Measurements from ENCODE around the gene DTNA. TPM values are rescaled to one million over a fixed set of nuclear protein-coding genes. Genes with fewer than 3 reads are reported as not detected.

The DTNA gene
- polyA plus RNA-seq, 1 donor (not counting 4 experiments of a cell fraction or from before 2014, with no cell fraction given): 0.81 TPM

DNA sequence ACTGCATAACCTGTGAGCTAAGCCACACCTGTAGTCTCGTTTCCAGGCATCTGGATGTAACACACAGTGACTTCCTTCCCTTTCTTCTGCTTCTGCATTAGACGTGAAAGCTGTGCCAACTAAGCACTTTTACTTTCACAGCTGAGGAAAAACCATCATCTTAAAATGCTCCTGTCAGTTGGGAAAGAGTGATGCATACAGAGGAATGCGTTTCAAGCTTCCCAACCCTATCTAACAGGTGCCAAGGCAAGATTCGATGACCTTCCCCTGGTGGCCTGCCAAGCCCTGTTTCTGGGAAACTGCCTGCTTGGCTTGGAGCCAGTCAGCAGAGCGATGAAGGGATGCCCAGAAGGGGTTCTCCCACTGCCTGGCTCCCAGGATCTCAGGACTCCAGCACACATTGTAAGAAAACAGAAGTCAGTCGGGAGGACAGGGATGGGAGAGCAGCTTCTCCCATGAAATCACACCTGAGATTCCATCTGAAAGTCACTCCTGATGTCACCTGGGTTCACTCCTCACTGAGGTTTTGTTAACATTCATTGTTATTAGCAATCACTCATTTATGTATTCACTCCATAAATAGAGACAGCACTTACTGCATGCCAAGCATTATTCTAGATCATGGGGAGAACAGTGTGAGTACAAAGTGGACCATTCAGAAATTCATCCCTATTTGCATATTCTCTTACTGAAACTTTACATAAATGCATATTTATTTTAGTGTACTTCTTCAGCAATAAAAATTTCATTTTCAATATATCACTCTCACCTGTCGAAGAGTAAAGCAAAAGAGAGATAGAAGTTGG lies 64.1 kb downstream of the DTNA start:
- FAIRE-seq: no peak

GRCh38 chr18:34775461-34775860 lies 65.4 kb downstream of the DTNA start:
- no peak overlapping the region for H3K4me2 ChIP-seq (ENCODE audit: control insufficient read depth, extremely low read depth, insufficient read depth, low read depth, low read length)
- no peaks in the 10 kb centered on the region for H4K20me1 ChIP-seq (ENCODE audit: control insufficient read depth, extremely low read depth, insufficient read depth, low read length)
- DNase-seq (ENCODE audit: low read depth, low spot score) (no peak), FAIRE-seq (no peak)
- H3K4me1 ChIP-seq (ENCODE audit: control insufficient read depth, extremely low read depth, insufficient read depth, low read length): peaks cover 6% of the 10 kb centered on the region
- H3K9me1 ChIP-seq (ENCODE audit: control insufficient read depth, extremely low read depth, insufficient read depth, low read length): no peaks in the 10 kb centered on the region
- H3K36me3 ChIP-seq (ENCODE audit: control insufficient read depth in 2 of 2, extremely low read depth in 1 of 2, insufficient read depth in 2 of 2, low read length in 2 of 2): no peaks in the 10 kb centered on the region
- dilution Hi-C loops (cut with MboI; ENCODE audit: extremely low pct_ligation_motif_present, low sequenced_read_pairs): no loop called here
- H2AFZ ChIP-seq (ENCODE audit: control insufficient read depth, low read length): no peak overlapping the region
- H3K9me3 ChIP-seq (ENCODE audit: control insufficient read depth, low read depth, low read length): no peaks in the 10 kb centered on the region
- H3K4me3 ChIP-seq (ENCODE audit: control insufficient read depth in 2 of 3, extremely low read depth in 1 of 3, insufficient read depth in 2 of 3, low read depth in 1 of 3, low read length in 3 of 3): no peak overlapping the region
- H3K9ac ChIP-seq (ENCODE audit: control insufficient read depth, extremely low read depth, insufficient read depth, low read length): no peak overlapping the region
- no peak for TF ChIP-seq EZH2 (IDR thresholded peaks at IDR 0.05; ENCODE audit: low read length)
- TF ChIP-seq, protein P1, sequence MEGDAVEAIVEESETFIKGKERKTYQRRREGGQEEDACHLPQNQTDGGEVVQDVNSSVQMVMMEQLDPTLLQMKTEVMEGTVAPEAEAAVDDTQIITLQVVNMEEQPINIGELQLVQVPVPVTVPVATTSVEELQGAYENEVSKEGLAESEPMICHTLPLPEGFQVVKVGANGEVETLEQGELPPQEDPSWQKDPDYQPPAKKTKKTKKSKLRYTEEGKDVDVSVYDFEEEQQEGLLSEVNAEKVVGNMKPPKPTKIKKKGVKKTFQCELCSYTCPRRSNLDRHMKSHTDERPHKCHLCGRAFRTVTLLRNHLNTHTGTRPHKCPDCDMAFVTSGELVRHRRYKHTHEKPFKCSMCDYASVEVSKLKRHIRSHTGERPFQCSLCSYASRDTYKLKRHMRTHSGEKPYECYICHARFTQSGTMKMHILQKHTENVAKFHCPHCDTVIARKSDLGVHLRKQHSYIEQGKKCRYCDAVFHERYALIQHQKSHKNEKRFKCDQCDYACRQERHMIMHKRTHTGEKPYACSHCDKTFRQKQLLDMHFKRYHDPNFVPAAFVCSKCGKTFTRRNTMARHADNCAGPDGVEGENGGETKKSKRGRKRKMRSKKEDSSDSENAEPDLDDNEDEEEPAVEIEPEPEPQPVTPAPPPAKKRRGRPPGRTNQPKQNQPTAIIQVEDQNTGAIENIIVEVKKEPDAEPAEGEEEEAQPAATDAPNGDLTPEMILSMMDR (optimal IDR thresholded peaks at IDR 0.05 in 1 of 3, IDR thresholded peaks at IDR 0.05 in 1 of 3, conservative IDR thresholded peaks at IDR 0.05 in 1 of 3; ENCODE audit: extremely low read depth in 1 of 3, insufficient read depth in 2 of 3, low read length in 3 of 3): no peak
- no peaks in the 10 kb centered on the region for H3K79me2 ChIP-seq (ENCODE audit: control insufficient read depth, insufficient read depth, low read length)
- no peak overlapping the region for H3K27ac ChIP-seq (ENCODE audit: control insufficient read depth, insufficient read depth, low read length)
- H3K27me3 ChIP-seq (ENCODE audit: control insufficient read depth, extremely low read depth, insufficient read depth, low read length): no peaks in the 10 kb centered on the region

More for the DNA sequence above, 64.1 kb downstream of the DTNA start:
- H3K36me3 ChIP-seq (ENCODE audit: control insufficient read depth in 2 of 2, extremely low read depth in 1 of 2, insufficient read depth in 2 of 2, low read length in 2 of 2): no peaks in the 10 kb centered on the region
- no peaks in the 10 kb centered on the region for H4K20me1 ChIP-seq (ENCODE audit: control insufficient read depth, extremely low read depth, insufficient read depth, low read length)
- H3K4me1 ChIP-seq (ENCODE audit: control insufficient read depth, extremely low read depth, insufficient read depth, low read length): peaks cover 6% of the 10 kb centered on the region
- no peak overlapping the region for H3K9ac ChIP-seq (ENCODE audit: control insufficient read depth, extremely low read depth, insufficient read depth, low read length)
- TF ChIP-seq, protein P1 (optimal IDR thresholded peaks at IDR 0.05 in 1 of 3, IDR thresholded peaks at IDR 0.05 in 1 of 3, conservative IDR thresholded peaks at IDR 0.05 in 1 of 3; ENCODE audit: extremely low read depth in 1 of 3, insufficient read depth in 2 of 3, low read length in 3 of 3): no peak
- no peak for TF ChIP-seq EZH2 (IDR thresholded peaks at IDR 0.05; ENCODE audit: low read length)
- H3K9me3 ChIP-seq (ENCODE audit: control insufficient read depth, low read depth, low read length): no peaks in the 10 kb centered on the region
- no peaks in the 10 kb centered on the region for H3K27me3 ChIP-seq (ENCODE audit: control insufficient read depth, extremely low read depth, insufficient read depth, low read length)
- no peak overlapping the region for H3K4me3 ChIP-seq (ENCODE audit: control insufficient read depth in 2 of 3, extremely low read depth in 1 of 3, insufficient read depth in 2 of 3, low read depth in 1 of 3, low read length in 3 of 3)
- dilution Hi-C loops (cut with MboI; ENCODE audit: extremely low pct_ligation_motif_present, low sequenced_read_pairs): no loop called here
- no peaks in the 10 kb centered on the region for H3K79me2 ChIP-seq (ENCODE audit: control insufficient read depth, insufficient read depth, low read length)
- no peak for DNase-seq (ENCODE audit: low read depth, low spot score)
- H2AFZ ChIP-seq (ENCODE audit: control insufficient read depth, low read length): no peak overlapping the region
- no peak overlapping the region for H3K27ac ChIP-seq (ENCODE audit: control insufficient read depth, insufficient read depth, low read length)
- H3K9me1 ChIP-seq (ENCODE audit: control insufficient read depth, extremely low read depth, insufficient read depth, low read length): no peaks in the 10 kb centered on the region
- H3K4me2 ChIP-seq (ENCODE audit: control insufficient read depth, extremely low read depth, insufficient read depth, low read depth, low read length): no peak overlapping the region
